ENCODE results near the gene S100B. TPM values are rescaled to one million over a fixed set of nuclear protein-coding genes. Genes with fewer than 3 reads are reported as not detected.

Gene S100B
- total and polyA plus RNA-seq, 2 experiments from 2014 or later = not detected

- WGBS (ENCODE audit: low lambda C conversion rate, missing lambda C conversion rate) = 96% methylated on average over 13 of the region's 13 CpGs
- H3K36me3 ChIP-seq (replicated peaks; ENCODE audit: insufficient read depth, low read depth) = no peaks in the 10 kb centered on the region
Measured at GRCh38 chr21:46556802-46557201, 48.1 kb downstream of the S100B start.

GRCh38 chr21:46555678-46556077 lies 49.2 kb downstream of the S100B start:
- H3K4me1 ChIP-seq (ENCODE audit: insufficient read depth) = no peaks in the 10 kb centered on the region
- H3K27me3 ChIP-seq = no peaks in the 10 kb centered on the region
- H3K9me2 ChIP-seq (replicated peaks; ENCODE audit: insufficient read depth) = no peaks in the 10 kb centered on the region
- H2AFZ ChIP-seq = no peak overlapping the region
- H3K9me3 ChIP-seq (ENCODE audit: low read depth) = no peaks in the 10 kb centered on the region
- no peaks in the 10 kb centered on the region for H3K79me2 ChIP-seq
- H3K4me2 ChIP-seq = no peak overlapping the region
- no peak overlapping the region for H3K4me3 ChIP-seq
- DNase-seq (ENCODE audit: low spot score) = no peak
- no peak overlapping the region for H3K27ac ChIP-seq
- TF ChIP-seq CTCF (IDR thresholded peaks at IDR 0.05; ENCODE audit: poor library complexity) (no peak), EZH2 (IDR thresholded peaks at IDR 0.05; ENCODE audit: borderline replicate concordance) (no peak), EZH2phosphoT487 (IDR thresholded peaks at IDR 0.05; ENCODE audit: low read depth, severe bottlenecking, unreplicated experiment) (no peak)
- H4K20me1 ChIP-seq (ENCODE audit: insufficient read depth, poor library complexity, severe bottlenecking) = no peaks in the 10 kb centered on the region
- 95% methylated on average over 16 of the region's 16 CpGs for WGBS (ENCODE audit: low lambda C conversion rate, missing lambda C conversion rate)
- no peaks in the 10 kb centered on the region for H3K36me3 ChIP-seq (replicated peaks; ENCODE audit: insufficient read depth, low read depth)

More at GRCh38 chr21:46556802-46557201, 48.1 kb downstream of the S100B start:
- TF ChIP-seq EZH2phosphoT487 (IDR thresholded peaks at IDR 0.05; ENCODE audit: low read depth, severe bottlenecking, unreplicated experiment) (no peak), EZH2 (IDR thresholded peaks at IDR 0.05; ENCODE audit: borderline replicate concordance) (no peak), CTCF (IDR thresholded peaks at IDR 0.05; ENCODE audit: poor library complexity) (no peak)
- Histone ChIP-seq H3K4me2 (no peak overlapping the region), H3K4me3 (no peak overlapping the region), H3K79me2 (no peaks in the 10 kb centered on the region), H3K9me3 (ENCODE audit: low read depth) (no peaks in the 10 kb centered on the region), H3K4me1 (ENCODE audit: insufficient read depth) (no peaks in the 10 kb centered on the region), H3K9me2 (replicated peaks; ENCODE audit: insufficient read depth) (no peaks in the 10 kb centered on the region), H2AFZ (no peak overlapping the region), H4K20me1 (ENCODE audit: insufficient read depth, poor library complexity, severe bottlenecking) (no peaks in the 10 kb centered on the region), H3K27me3 (no peaks in the 10 kb centered on the region), H3K27ac (no peak overlapping the region)
- DNase-seq (ENCODE audit: low spot score) = no peak

- no peaks in the 10 kb centered on the region for H3K36me3 ChIP-seq (replicated peaks; ENCODE audit: insufficient read depth, low read depth)
- 97% methylated on average over 9 of the region's 9 CpGs for WGBS (ENCODE audit: low lambda C conversion rate, missing lambda C conversion rate)
- no peak overlapping the region for H3K4me3 ChIP-seq
- H4K20me1 ChIP-seq (ENCODE audit: insufficient read depth, poor library complexity, severe bottlenecking) = no peaks in the 10 kb centered on the region
- no peak for DNase-seq (ENCODE audit: low spot score)
- TF ChIP-seq CTCF (IDR thresholded peaks at IDR 0.05; ENCODE audit: poor library complexity) = no peak
- no peak for TF ChIP-seq EZH2 (IDR thresholded peaks at IDR 0.05; ENCODE audit: borderline replicate concordance)
- no peak for TF ChIP-seq EZH2phosphoT487 (IDR thresholded peaks at IDR 0.05; ENCODE audit: low read depth, severe bottlenecking, unreplicated experiment)
- H3K27me3 ChIP-seq = no peaks in the 10 kb centered on the region
- H2AFZ ChIP-seq = no peak overlapping the region
- no peaks in the 10 kb centered on the region for H3K79me2 ChIP-seq
- H3K9me3 ChIP-seq (ENCODE audit: low read depth) = no peaks in the 10 kb centered on the region
- no peak overlapping the region for H3K4me2 ChIP-seq
- no peak overlapping the region for H3K27ac ChIP-seq
- H3K4me1 ChIP-seq (ENCODE audit: insufficient read depth) = no peaks in the 10 kb centered on the region
- H3K9me2 ChIP-seq (replicated peaks; ENCODE audit: insufficient read depth) = no peaks in the 10 kb centered on the region
Measured at GRCh38 chr21:46555225-46555617, 49.7 kb downstream of the S100B start.

All from hepatocyte (in vitro differentiated cells).